Endothelial cell of umbilical vein (primary cell): ENCODE data around the gene RASSF3. TPM values are rescaled to one million over a fixed set of nuclear protein-coding genes. Genes with fewer than 3 reads are reported as not detected.

Experiments used
- BruUV-seq: library from RNA; stranded (reverse); fragments of 400-500 nt; replicated peaks from 2 replicates; lab custom pipeline; 2021; lab: Mats Ljungman, UMichigan
- CTCF ChIA-PET: fragments of 300-600, 350-600 bp; sonication (Branson Sonifier 250); formaldehyde crosslinking; loops from one replicate; lab custom pipeline; 2021; ENCODE audit warnings: antibody characterized with exemption, inconsistent platforms; lab: Charles Lee
- POLR2A ChIA-PET: fragments of 300-600, 350-600 bp; sonication (Branson Sonifier 250); formaldehyde crosslinking; loops from one replicate; lab custom pipeline; 2021; ENCODE audit warnings: antibody characterized with exemption, inconsistent platforms; lab: Charles Lee
- DNase-seq: peaks from one replicate; pipeline ENCODE4 v3.0.0-alpha.2; 2011; ENCODE audit warnings: low read depth, low spot score
- FAIRE-seq: peaks from 2 replicates; lab custom pipeline; 2011; peaks lifted over from hg19 to GRCh38; lab: Jason Lieb, UNC
- H2AFZ ChIP-seq: 2 replicates; pipeline ENCODE4 v1.6.0; 2012; ENCODE audit warnings: low read depth, low read length, control low read depth, inconsistent platforms
- H3K27ac ChIP-seq: 2 replicates; pipeline ENCODE4 v1.5.1; 2011; ENCODE audit warnings: low read depth, mild to moderate bottlenecking, control low read depth, low read length, moderate library complexity; ENCODE audit not compliant: insufficient read depth
- H3K27me3 ChIP-seq, 2 experiments: 2 replicates each; pipeline versions ENCODE4 v1.6.0 to v1.6.1; 2011; ENCODE audit warnings: low read length in 2 of 2, mixed read lengths in 1 of 2; ENCODE audit not compliant: control insufficient read depth in 2 of 2, insufficient read depth in 2 of 2
- H3K36me3 ChIP-seq, 2 experiments: 2 replicates in 1 of 2; 3 replicates in 1 of 2; pipeline ENCODE4 v1.5.1; 2011; ENCODE audit warnings: low read length in 2 of 2, mild to moderate bottlenecking in 1 of 2, moderate library complexity in 1 of 2; ENCODE audit not compliant: control insufficient read depth in 2 of 2, insufficient read depth in 2 of 2; ENCODE audit errors: extremely low read depth in 1 of 2
- H3K4me1 ChIP-seq: 3 replicates; pipeline ENCODE4 v1.5.1; 2011; ENCODE audit warnings: mild to moderate bottlenecking, low read length; ENCODE audit not compliant: control insufficient read depth, insufficient read depth; ENCODE audit errors: extremely low read depth
- H3K4me2 ChIP-seq: 2 replicates; pipeline ENCODE4 v1.6.1; 2011; ENCODE audit warnings: low read length, control low read depth, mixed read lengths; ENCODE audit not compliant: insufficient read depth
- H3K4me3 ChIP-seq, 3 experiments: fragments of 200-600 bp in 1 of 3; sonication (generic), shearing (Covaris generic) in 1 of 3; replicated peaks in 1 of 3; 2 replicates each; pipeline ENCODE4 v1.5.1; 2011 to 2016; ENCODE audit warnings: control low read depth in 3 of 3, low read length in 3 of 3, mild to moderate bottlenecking in 2 of 3, inconsistent platforms in 1 of 3, low read depth in 1 of 3, moderate library complexity in 1 of 3; ENCODE audit not compliant: insufficient read depth in 1 of 3
- H3K79me2 ChIP-seq: 2 replicates; pipeline ENCODE4 v1.6.0; 2012; ENCODE audit warnings: low read length, inconsistent platforms; ENCODE audit not compliant: control insufficient read depth, insufficient read depth
- H3K9ac ChIP-seq: replicated peaks from 2 replicates; pipeline ENCODE3; 2011; ENCODE audit warnings: low read length, control low read depth; ENCODE audit not compliant: insufficient read depth; ENCODE audit errors: extremely low read depth
- H3K9me1 ChIP-seq: replicated peaks from 3 replicates; pipeline ENCODE4 v1.6.0; 2011; ENCODE audit warnings: mild to moderate bottlenecking, low read length; ENCODE audit not compliant: control insufficient read depth, insufficient read depth; ENCODE audit errors: extremely low read depth
- H3K9me3 ChIP-seq: replicated peaks from 2 replicates; pipeline ENCODE4 v1.5.1; 2012; ENCODE audit warnings: low read length, inconsistent platforms; ENCODE audit not compliant: control insufficient read depth, insufficient read depth
- H4K20me1 ChIP-seq: replicated peaks from 2 replicates; pipeline ENCODE3; 2011; ENCODE audit warnings: mild to moderate bottlenecking, low read length; ENCODE audit not compliant: control insufficient read depth, insufficient read depth; ENCODE audit errors: extremely low read depth
- EZH2 ChIP-seq: IDR thresholded peaks from 2 replicates; pipeline ENCODE4 v1.6.1; 2012; ENCODE audit warnings: borderline replicate concordance, low read depth, mild to moderate bottlenecking, moderate library complexity, low read length, inconsistent platforms; ENCODE audit not compliant: severe bottlenecking
- FOS ChIP-seq: IDR thresholded peaks from 2 replicates; pipeline ENCODE4 v1.6.1; 2011; ENCODE audit warnings: mild to moderate bottlenecking, low read length, moderate library complexity, borderline replicate concordance; ENCODE audit not compliant: insufficient read depth
- GATA2 ChIP-seq: IDR thresholded peaks from 2 replicates; pipeline ENCODE4 v1.7.0; 2011; ENCODE audit warnings: low read depth, mild to moderate bottlenecking, moderate library complexity, mixed read lengths, low read length; ENCODE audit not compliant: insufficient read length, insufficient read depth
- JUN ChIP-seq: IDR thresholded peaks from 2 replicates; pipeline ENCODE4 v1.6.1; 2011; ENCODE audit warnings: borderline replicate concordance, low read depth; ENCODE audit not compliant: insufficient read length, insufficient read depth
- MYC ChIP-seq: IDR thresholded peaks from one replicate; pipeline ENCODE4 v1.6.1; 2011; ENCODE audit warnings: mild to moderate bottlenecking, low read depth, low read length
- POLR2A ChIP-seq: IDR thresholded peaks from 2 replicates; pipeline ENCODE4 v1.6.1; 2012; ENCODE audit warnings: low read depth, mild to moderate bottlenecking, control low read depth, low read length
- POLR2AphosphoS5 ChIP-seq: IDR thresholded peaks from 2 replicates; pipeline ENCODE4 v1.6.1; 2012; ENCODE audit warnings: low read depth, mild to moderate bottlenecking, control low read depth, low read length, moderate library complexity; ENCODE audit not compliant: insufficient read depth
- dilution Hi-C: fragments of 300-500 bp; cut with MboI; formaldehyde crosslinking; loops from one replicate; pipeline ENCODE4 v1.15.0; 2019; ENCODE audit warnings: low sequenced_read_pairs; ENCODE audit not compliant: extremely low pct_ligation_motif_present
- intact Hi-C: fragments of 100-400 bp; cut with micrococcal nuclease; formaldehyde crosslinking; loops from one replicate; pipeline ENCODE4 v1.10.0; 2022
- polyA plus RNA-seq, 4 experiments: library from polyadenylated mRNA; depleted of rRNA in 3 of 4; stranded (reverse) in 3 of 4; unstranded in 1 of 4; fragments of >200 nt; gene quantifications; 2 replicates each; pipeline versions ENCODE4 v1.2.1 to v1.2.3, GENCODE V29; 2011 to 2012; ENCODE audit warnings: missing spikeins in 1 of 4
- total RNA-seq: library from RNA; stranded (reverse); gene quantifications from 2 replicates; pipeline ENCODE4 v1.2.3, GENCODE V29; 2021
- TF ChIP-seq, protein P1 (sequence below), 2 donors: IDR thresholded peaks; 1 replicate in 1 of 2; 2 replicates in 1 of 2; pipeline ENCODE4 v1.5.1; 2011; ENCODE audit warnings: low read length in 2 of 2, mild to moderate bottlenecking in 2 of 2, moderate library complexity in 2 of 2, control low read depth in 1 of 2, inconsistent platforms in 1 of 2, low read depth in 1 of 2; ENCODE audit not compliant: insufficient read depth in 1 of 2; ENCODE audit errors: extremely low read depth in 1 of 2
- TF ChIP-seq, protein P2 (sequence below): IDR thresholded peaks from 2 replicates; pipeline ENCODE4 v1.6.1; 2011; ENCODE audit not compliant: insufficient read depth, insufficient read length

Gene RASSF3
- total and polyA plus RNA-seq, 2 donors (not counting 3 experiments of a cell fraction or from before 2014, with no cell fraction given), result 20.2 to 60.8 TPM

- POLR2A ChIA-PET, result no interaction called here
- no peaks in the 10 kb centered on the region for H4K20me1 ChIP-seq
- peaks cover 83% of the 10 kb centered on the region for H3K4me1 ChIP-seq
- dilution Hi-C loops, result no loop called here
- no peak overlapping the region for H2AFZ ChIP-seq
- H3K36me3 ChIP-seq, result no peaks in the 10 kb centered on the region
- H3K9me1 ChIP-seq, result no peaks in the 10 kb centered on the region
- CTCF ChIA-PET, result interaction anchor here (3.1 kb wide), 1 partner anchor 126 kb away, joined by 12 read pairs; no protein-coding TSS in a partner anchor
- intact Hi-C loops, result no loop called here
- H3K79me2 ChIP-seq, result peaks cover 76% of the 10 kb centered on the region
- H3K27me3 ChIP-seq, result no peaks in the 10 kb centered on the region
- no peaks in the 10 kb centered on the region for H3K9me3 ChIP-seq
- H3K9ac ChIP-seq, result no peak overlapping the region
- H3K4me3 ChIP-seq, result no peak overlapping the region
- no peak overlapping the region for H3K4me2 ChIP-seq
- no TSS peak for BruUV-seq
- no peak overlapping the region for H3K27ac ChIP-seq
- DNase-seq (no peak), FAIRE-seq (no peak)
- TF ChIP-seq EZH2 (no peak), MYC (no peak), FOS (no peak), POLR2AphosphoS5 (no peak), JUN (no peak), POLR2A (no peak), GATA2 (no peak)
- TF ChIP-seq, protein P1, sequence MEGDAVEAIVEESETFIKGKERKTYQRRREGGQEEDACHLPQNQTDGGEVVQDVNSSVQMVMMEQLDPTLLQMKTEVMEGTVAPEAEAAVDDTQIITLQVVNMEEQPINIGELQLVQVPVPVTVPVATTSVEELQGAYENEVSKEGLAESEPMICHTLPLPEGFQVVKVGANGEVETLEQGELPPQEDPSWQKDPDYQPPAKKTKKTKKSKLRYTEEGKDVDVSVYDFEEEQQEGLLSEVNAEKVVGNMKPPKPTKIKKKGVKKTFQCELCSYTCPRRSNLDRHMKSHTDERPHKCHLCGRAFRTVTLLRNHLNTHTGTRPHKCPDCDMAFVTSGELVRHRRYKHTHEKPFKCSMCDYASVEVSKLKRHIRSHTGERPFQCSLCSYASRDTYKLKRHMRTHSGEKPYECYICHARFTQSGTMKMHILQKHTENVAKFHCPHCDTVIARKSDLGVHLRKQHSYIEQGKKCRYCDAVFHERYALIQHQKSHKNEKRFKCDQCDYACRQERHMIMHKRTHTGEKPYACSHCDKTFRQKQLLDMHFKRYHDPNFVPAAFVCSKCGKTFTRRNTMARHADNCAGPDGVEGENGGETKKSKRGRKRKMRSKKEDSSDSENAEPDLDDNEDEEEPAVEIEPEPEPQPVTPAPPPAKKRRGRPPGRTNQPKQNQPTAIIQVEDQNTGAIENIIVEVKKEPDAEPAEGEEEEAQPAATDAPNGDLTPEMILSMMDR (IDR thresholded peaks at IDR 0.05; ENCODE audit: extremely low read depth in 1 of 2, insufficient read depth in 1 of 2, low read depth in 1 of 2, low read length in 2 of 2), result no peak
- TF ChIP-seq, protein P2, sequence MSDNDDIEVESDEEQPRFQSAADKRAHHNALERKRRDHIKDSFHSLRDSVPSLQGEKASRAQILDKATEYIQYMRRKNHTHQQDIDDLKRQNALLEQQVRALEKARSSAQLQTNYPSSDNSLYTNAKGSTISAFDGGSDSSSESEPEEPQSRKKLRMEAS, result no peak
Measured at GRCh38 chr12:64674367-64674922, 64.2 kb downstream of the RASSF3 start.
